22Rv1 (cell line): ENCODE results near the gene ZNF81.

Source experiments
- ZFX ChIP-seq: fragments of 450-650 bp; IDR thresholded peaks from 2 replicates; pipeline ENCODE4 v1.6.1; 2017; ENCODE audit warnings: antibody characterized with exemption, borderline replicate concordance
- TF ChIP-seq, protein P1 (sequence below): fragments of 450-650 bp; IDR thresholded peaks from 2 replicates; pipeline ENCODE4 v1.5.1; 2017; ENCODE audit warnings: mild to moderate bottlenecking

GRCh38 chrX:47933946-47934345 is 97.2 kb downstream of the ZNF81 start:
- TF ChIP-seq, protein P1, sequence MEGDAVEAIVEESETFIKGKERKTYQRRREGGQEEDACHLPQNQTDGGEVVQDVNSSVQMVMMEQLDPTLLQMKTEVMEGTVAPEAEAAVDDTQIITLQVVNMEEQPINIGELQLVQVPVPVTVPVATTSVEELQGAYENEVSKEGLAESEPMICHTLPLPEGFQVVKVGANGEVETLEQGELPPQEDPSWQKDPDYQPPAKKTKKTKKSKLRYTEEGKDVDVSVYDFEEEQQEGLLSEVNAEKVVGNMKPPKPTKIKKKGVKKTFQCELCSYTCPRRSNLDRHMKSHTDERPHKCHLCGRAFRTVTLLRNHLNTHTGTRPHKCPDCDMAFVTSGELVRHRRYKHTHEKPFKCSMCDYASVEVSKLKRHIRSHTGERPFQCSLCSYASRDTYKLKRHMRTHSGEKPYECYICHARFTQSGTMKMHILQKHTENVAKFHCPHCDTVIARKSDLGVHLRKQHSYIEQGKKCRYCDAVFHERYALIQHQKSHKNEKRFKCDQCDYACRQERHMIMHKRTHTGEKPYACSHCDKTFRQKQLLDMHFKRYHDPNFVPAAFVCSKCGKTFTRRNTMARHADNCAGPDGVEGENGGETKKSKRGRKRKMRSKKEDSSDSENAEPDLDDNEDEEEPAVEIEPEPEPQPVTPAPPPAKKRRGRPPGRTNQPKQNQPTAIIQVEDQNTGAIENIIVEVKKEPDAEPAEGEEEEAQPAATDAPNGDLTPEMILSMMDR: no peak
- no peak for TF ChIP-seq ZFX
